Activated CD8-positive, alpha-beta T cell treated with anti-CD3 and anti-CD28 coated beads for 36 hours (primary cell): Measurements from ENCODE around the gene KRTAP9-6. TPM values are rescaled to one million over a fixed set of nuclear protein-coding genes. Genes with fewer than 3 reads are reported as not detected.

Experiments
- ATAC-seq: fragments of 200-7000 bp; cut with Tn5 transposase; one replicate; pipeline ENCODE4 v1.10.0; 2021; ENCODE audit warnings: mild to moderate bottlenecking, moderate library complexity
- CTCF ChIA-PET: fragments of 350-600 bp; sonication (Branson Sonifier 250); formaldehyde crosslinking; loops from one replicate; lab custom pipeline; 2021; ENCODE audit warnings: antibody characterized with exemption; lab: Charles Lee
- POLR2A ChIA-PET: fragments of 350-600 bp; sonication (Branson Sonifier 250); formaldehyde crosslinking; loops from one replicate; lab custom pipeline; 2021; ENCODE audit warnings: antibody characterized with exemption; lab: Charles Lee
- DNase-seq: peaks from one replicate; pipeline ENCODE4 v3.0.0-alpha.2; 2020
- H3K27ac Mint-ChIP-seq: one replicate; pipeline ENCODE4 v1.8.0; 2021; ENCODE audit warnings: mild to moderate bottlenecking, mixed read lengths
- H3K27me3 Mint-ChIP-seq: one replicate; pipeline ENCODE4 v1.8.0; 2021; ENCODE audit warnings: mixed read lengths
- H3K36me3 Mint-ChIP-seq: one replicate; pipeline ENCODE4 v1.8.0; 2021; ENCODE audit warnings: low read depth, mixed read lengths
- H3K4me1 Mint-ChIP-seq: one replicate; pipeline ENCODE4 v1.8.0; 2021; ENCODE audit warnings: low read depth, mixed read lengths
- H3K4me3 Mint-ChIP-seq: one replicate; pipeline ENCODE4 v1.8.0; 2021; ENCODE audit warnings: mild to moderate bottlenecking, moderate library complexity, mixed read lengths
- H3K9me3 Mint-ChIP-seq: one replicate; pipeline ENCODE4 v1.8.0; 2021; ENCODE audit warnings: mixed read lengths
- intact Hi-C: fragments of 100-400 bp; cut with micrococcal nuclease; formaldehyde crosslinking; loops from one replicate; pipeline ENCODE4 v1.10.0; 2022
- total RNA-seq, 2 experiments: library from RNA; stranded (reverse); gene quantifications; one replicate each; pipeline ENCODE4 v1.2.3, GENCODE V29; 2021
- TF ChIP-seq, protein P1 (sequence below): fragments of 200-600 bp; IDR thresholded peaks from one replicate; pipeline ENCODE4 v1.8.0; 2022; ENCODE audit warnings: antibody characterized with exemption, mild to moderate bottlenecking

The KRTAP9-6 gene
- total RNA-seq, 2 experiments from 2014 or later = not detected

DNA sequence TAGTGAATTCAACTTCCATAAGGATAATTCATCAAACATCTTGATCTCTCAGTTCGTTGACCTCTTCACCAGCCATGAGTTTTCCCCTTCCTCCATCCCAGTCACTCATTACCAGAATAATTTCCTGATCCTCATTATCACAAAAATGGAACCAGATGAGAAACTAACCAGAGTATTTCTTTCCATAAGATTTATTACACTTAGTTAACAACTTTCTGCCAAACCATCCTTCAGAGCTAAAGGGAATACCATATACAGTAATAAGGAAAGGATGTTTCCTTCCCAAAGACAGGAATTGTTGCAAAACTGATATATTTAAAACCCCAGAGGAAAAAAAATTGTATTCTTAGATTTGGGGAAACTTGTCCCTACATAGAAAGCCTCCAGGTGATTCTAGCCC is 28.8 kb downstream of the KRTAP9-6 start:
- H3K4me1 Mint-ChIP-seq = no peaks in the 10 kb centered on the region
- no peaks in the 10 kb centered on the region for H3K27me3 Mint-ChIP-seq
- intact Hi-C loops = no loop called here
- H3K36me3 Mint-ChIP-seq = no peaks in the 10 kb centered on the region
- CTCF ChIA-PET = interaction anchor here (1.1 kb wide), 1 partner anchor 21 kb away, joined by 3 read pairs; the partner anchor contains the start of gene KRTAP17-1
- H3K9me3 Mint-ChIP-seq = no peaks in the 10 kb centered on the region
- no peak for ATAC-seq
- TF ChIP-seq, protein P1, sequence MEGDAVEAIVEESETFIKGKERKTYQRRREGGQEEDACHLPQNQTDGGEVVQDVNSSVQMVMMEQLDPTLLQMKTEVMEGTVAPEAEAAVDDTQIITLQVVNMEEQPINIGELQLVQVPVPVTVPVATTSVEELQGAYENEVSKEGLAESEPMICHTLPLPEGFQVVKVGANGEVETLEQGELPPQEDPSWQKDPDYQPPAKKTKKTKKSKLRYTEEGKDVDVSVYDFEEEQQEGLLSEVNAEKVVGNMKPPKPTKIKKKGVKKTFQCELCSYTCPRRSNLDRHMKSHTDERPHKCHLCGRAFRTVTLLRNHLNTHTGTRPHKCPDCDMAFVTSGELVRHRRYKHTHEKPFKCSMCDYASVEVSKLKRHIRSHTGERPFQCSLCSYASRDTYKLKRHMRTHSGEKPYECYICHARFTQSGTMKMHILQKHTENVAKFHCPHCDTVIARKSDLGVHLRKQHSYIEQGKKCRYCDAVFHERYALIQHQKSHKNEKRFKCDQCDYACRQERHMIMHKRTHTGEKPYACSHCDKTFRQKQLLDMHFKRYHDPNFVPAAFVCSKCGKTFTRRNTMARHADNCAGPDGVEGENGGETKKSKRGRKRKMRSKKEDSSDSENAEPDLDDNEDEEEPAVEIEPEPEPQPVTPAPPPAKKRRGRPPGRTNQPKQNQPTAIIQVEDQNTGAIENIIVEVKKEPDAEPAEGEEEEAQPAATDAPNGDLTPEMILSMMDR = no peak
- no peak overlapping the region for H3K4me3 Mint-ChIP-seq
- no peak overlapping the region for H3K27ac Mint-ChIP-seq
- POLR2A ChIA-PET = no interaction called here
- DNase-seq = no peak

DNA sequence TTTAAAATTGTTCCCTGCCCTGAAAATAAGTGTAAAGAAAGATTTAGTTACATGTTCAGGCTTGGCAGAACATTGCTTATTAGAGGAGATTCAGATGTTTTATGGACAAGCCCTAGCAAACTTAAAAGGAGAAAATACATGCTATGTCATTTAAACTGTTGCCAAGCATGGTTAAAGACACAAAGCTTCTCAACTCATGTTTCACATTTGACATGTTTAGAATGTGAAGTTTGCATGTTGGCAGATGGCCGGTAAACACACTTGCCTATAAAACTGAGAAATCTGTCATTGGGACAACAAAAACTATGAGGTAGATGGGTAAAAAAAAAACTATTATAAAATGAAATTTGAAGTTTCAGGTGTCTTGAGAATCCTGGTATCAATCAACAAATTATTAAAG is 31.7 kb downstream of the KRTAP9-6 start:
- H3K9me3 Mint-ChIP-seq = peaks cover 2% of the 10 kb centered on the region
- TF ChIP-seq, protein P1 = no peak
- DNase-seq = no peak
- ChIA-PET POLR2A (no interaction called here), CTCF (no interaction called here)
- H3K4me3 Mint-ChIP-seq = no peak overlapping the region
- no peak overlapping the region for H3K27ac Mint-ChIP-seq
- intact Hi-C loops = no loop called here
- H3K27me3 Mint-ChIP-seq = no peaks in the 10 kb centered on the region
- H3K36me3 Mint-ChIP-seq = no peaks in the 10 kb centered on the region
- ATAC-seq = no peak
- H3K4me1 Mint-ChIP-seq = peaks cover 9% of the 10 kb centered on the region

DNA sequence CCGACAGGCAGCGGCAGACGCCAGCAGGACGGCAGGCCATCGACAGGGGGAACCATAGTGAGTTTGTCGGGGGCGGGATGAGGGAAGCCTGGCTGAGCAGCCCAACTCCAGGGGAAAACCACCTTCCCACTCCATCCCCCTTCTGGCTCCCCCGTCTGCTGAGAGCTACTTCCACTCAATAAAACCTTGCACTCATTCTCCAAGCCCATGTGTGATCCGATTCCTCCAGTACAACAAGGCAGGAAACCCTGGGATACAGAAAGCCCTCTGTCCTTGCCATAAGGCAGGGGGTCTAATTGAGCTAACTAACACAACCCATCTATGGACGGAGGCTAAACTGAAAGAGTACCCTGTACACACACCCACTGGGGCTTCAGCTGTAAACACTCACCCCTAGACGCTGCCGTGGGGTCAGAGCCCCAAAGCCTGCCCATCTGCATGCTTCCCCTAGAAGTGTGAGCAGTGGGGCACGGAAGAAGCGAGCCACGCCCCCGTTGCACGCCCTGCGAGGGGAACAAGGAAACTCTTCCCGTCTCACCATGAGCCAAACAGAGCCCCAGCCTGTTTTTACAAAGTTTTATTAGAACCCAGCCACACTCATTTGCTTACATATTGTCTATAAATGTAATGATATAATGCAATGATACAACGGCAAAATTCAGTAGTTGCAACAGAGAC is 33.4 kb downstream of the KRTAP9-6 start:
- H3K27ac Mint-ChIP-seq = no peak overlapping the region
- POLR2A ChIA-PET = no interaction called here
- no peak for DNase-seq
- peaks cover 2% of the 10 kb centered on the region for H3K9me3 Mint-ChIP-seq
- no peaks in the 10 kb centered on the region for H3K36me3 Mint-ChIP-seq
- H3K4me3 Mint-ChIP-seq = no peak overlapping the region
- no peak for ATAC-seq
- TF ChIP-seq, protein P1 = no peak
- intact Hi-C loops = no loop called here
- CTCF ChIA-PET = no interaction called here
- H3K27me3 Mint-ChIP-seq = no peaks in the 10 kb centered on the region
- peaks cover 11% of the 10 kb centered on the region for H3K4me1 Mint-ChIP-seq

- ChIA-PET CTCF (interaction anchor here (1.1 kb wide), 1 partner anchor 12 kb away, joined by 4 read pairs; no protein-coding TSS in a partner anchor), POLR2A (no interaction called here)
- no peak overlapping the region for H3K27ac Mint-ChIP-seq
- peaks cover 11% of the 10 kb centered on the region for H3K4me1 Mint-ChIP-seq
- H3K27me3 Mint-ChIP-seq = no peaks in the 10 kb centered on the region
- ATAC-seq (no peak), DNase-seq (no peak)
- H3K9me3 Mint-ChIP-seq = peaks cover 2% of the 10 kb centered on the region
- H3K36me3 Mint-ChIP-seq = no peaks in the 10 kb centered on the region
- intact Hi-C loops = no loop called here
- TF ChIP-seq, protein P1 = no peak
- H3K4me3 Mint-ChIP-seq = no peak overlapping the region
Observed at GRCh38 chr17:41301204-41301790, 36.1 kb downstream of the KRTAP9-6 start.
